HG03558 (cell line): ENCODE data around the gene AP3M1.
"Not testable (repeated sequence)": the region's sequence is repeated elsewhere in the genome, so short reads cannot be mapped to it uniquely, and the experiment has no call there.

Experiments
- ATAC-seq: cut with Tn5 transposase; IDR thresholded peaks from one replicate; pipeline ENCODE4 v1.9.1; 2021; ENCODE audit warnings: moderate number of reproducible peaks; ENCODE audit not compliant: unreplicated experiment; ENCODE audit errors: extremely low read depth

AP3M1 gene

GRCh38 chr10:74164716-74165529 lies 14.3 kb upstream of the AP3M1 start:
- ATAC-seq = no peak

- ATAC-seq = no peak
Observed at GRCh38 chr10:74163319-74164068, 12.9 kb upstream of the AP3M1 start.

DNA sequence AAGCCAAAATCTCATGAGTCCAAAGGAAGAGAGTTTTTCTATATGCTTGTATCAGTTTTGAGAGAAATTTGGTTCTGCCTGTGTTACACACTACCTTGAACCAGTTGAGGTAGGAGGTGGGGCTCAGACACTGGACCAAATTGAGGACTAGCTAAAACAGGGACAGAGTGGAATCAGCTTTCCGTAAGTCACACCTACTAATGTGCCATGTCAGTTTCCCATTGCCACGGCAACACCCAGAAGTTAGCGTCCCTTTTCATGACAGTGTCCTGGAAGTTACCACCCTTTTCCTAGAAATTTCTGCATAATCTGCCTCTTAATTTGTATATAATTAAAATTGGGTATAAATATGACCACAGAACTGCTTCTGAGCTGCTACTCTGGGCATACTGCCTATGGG lies 9.4 kb upstream of the AP3M1 start:
- no peak for ATAC-seq

DNA sequence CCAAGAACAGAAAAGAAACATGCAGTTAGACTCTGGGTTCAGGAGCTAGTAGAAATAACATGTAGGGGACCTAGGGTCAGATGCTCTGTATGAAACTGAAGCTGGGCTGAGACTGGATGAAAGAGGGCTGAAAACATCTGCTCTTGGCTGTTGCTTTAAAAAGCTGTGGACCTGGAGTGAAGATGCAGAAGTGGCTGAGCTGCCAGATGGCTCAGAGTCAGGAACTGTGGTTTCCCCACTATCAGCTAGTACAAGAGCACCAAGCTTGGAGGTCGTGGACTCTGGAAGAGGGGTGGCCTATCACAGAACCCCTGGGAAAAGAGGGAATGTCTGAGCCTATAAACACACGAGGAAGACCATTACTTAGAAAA lies 6.3 kb upstream of the AP3M1 start:
- ATAC-seq = no peak

DNA sequence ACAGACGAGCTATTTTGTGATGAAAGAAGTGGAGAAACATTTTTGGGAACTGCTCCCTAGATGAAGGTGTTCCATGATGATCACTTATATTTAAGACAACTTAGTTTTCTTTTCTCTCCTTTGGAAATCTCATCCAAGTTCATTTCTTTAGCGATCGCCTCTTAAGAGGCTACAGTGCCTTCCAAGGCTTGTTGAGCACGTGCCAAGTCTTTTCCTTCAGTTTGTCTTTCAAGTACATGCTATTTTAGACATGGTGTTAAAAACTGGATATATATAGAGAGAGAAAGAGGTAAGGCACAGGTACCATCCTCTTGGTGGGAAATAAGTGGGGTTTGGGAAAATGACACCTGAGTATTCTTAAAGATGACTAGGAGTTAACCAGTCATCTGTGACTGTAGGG lies 3.0 kb upstream of the AP3M1 start:
- ATAC-seq = no peak

DNA sequence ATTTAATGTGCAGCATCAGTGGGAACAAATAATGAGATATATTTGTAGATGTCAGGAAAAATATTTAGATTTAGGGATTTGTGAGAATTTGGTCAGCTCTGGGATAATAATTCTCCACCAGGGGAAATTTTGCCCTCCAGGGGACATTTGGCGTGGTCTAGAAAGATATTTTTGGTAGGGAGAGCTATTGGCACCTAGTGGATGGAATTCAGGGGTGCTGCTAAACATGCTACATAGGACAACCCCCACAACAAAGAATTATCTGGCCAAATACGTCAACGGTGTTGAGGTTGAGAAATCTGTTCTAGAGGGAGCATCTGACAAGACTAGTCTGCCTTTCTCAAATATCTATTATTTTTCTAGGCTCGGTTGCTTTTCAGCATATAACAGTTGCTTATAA lies 2.5 kb upstream of the AP3M1 start:
- ATAC-seq = no peak

GRCh38 chr10:74151879-74152722 lies 1.5 kb upstream of the AP3M1 start:
- ATAC-seq = no peak

GRCh38 chr10:74150990-74151878 lies 606 bp upstream of the AP3M1 start, which contains the start of gene ADK:
Gene ADK (plus strand): TSS chr10:74151221. CDS start chr10:74151279, 58 bp downstream.
- peak; percentile 60 for ATAC-seq

DNA sequence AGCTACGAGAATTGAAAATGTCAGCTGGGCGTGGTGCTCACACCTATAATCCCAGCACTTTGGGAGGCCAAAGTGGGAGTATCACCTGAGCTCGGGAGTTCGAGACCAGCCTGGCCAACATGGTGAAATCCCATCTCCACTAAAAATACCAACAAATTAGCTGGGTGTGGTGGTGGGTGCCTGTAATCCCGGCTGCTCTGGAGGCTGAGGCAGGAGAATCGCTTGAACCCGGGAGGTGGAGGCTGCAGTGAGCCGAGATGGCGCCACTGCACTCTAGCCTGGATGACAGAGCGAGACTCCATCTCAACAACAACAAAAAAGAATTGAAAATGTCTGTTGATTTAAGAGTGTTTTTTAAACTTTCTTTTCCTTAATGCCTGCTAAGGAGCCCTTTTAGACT lies 3.6 kb downstream of the AP3M1 start:
- not testable (repeated sequence) for ATAC-seq

DNA sequence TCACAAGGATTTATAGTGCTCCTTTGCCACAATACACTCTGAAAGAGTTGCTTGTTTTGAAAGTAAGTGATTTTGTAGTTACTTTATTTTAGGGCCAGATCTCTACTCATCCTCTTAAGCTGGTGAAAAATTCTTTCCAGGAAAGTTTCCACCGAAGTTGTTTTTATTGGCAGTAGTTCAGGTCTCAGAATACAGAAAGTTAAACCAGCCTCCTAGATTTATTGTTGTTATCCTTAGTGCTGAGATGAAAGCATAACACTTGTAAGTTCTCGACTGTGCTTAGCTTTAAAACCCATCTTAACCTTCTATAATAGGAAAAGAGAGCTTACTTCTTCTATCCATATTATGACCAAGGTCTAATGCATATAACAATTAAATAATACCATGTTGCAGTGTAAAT lies 5.5 kb downstream of the AP3M1 start:
- ATAC-seq = no peak

DNA sequence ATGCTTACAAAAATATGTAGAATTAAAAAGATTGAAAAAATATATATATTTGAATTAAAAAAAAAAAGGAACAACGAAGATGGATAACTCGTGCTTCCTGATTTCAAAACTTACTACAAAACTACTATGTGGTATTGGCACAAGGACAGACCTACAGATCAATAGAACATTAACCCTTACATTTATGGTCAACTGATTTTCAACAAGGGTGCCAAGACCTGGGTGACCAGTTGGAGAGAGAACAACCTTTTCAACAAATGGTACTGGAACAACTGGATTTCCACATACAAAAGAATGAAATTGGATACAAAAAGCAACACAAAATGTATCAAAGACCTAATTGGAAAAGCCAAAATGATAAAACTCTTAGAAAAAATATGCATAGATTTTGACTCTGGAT lies 10.1 kb downstream of the AP3M1 start:
- no peak for ATAC-seq

DNA sequence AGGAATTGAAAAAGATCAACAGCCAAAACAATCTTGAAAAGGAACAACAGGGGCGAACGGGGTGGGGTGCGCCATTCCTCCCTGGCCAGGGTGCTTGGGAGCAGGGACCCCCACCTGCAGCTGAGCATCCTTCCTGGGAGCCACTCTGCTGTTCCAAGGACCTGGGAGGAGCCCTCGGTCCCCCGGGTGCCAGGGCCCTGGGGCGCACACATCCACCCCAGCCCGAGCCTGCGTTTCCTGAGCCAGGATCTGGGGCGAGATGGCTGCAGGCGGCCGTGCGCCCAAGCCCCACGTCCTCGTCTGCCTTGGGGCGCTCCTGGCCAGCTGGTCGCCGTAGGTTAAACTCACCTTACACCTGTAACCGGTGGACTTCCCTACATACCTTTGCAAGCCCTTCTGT lies 10.6 kb downstream of the AP3M1 start:
- ATAC-seq = no peak

- not testable (repeated sequence) for ATAC-seq
Observed at GRCh38 chr10:74138596-74138995, 12.0 kb downstream of the AP3M1 start.

DNA sequence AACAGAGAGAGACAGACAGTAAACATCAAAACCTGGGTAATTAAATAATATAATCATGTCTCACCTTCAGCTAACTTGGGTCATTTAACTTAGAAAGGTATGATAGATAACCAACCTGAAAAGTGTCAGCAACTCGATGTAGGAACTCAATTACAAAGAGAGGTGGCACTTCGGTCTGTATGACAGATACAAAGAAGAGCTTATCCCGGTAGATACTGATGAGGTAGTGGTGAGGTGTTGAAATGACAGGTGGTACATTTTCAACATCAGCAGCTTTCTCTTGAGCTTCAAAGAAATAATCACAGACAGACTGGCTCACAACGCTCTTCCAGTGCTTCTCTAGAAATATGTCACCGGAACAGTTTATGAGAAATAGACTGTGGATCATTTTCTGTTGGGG lies 12.6 kb downstream of the AP3M1 start:
- no peak for ATAC-seq

GRCh38 chr10:74135452-74135851 lies 15.2 kb downstream of the AP3M1 start:
- ATAC-seq = no peak

DNA sequence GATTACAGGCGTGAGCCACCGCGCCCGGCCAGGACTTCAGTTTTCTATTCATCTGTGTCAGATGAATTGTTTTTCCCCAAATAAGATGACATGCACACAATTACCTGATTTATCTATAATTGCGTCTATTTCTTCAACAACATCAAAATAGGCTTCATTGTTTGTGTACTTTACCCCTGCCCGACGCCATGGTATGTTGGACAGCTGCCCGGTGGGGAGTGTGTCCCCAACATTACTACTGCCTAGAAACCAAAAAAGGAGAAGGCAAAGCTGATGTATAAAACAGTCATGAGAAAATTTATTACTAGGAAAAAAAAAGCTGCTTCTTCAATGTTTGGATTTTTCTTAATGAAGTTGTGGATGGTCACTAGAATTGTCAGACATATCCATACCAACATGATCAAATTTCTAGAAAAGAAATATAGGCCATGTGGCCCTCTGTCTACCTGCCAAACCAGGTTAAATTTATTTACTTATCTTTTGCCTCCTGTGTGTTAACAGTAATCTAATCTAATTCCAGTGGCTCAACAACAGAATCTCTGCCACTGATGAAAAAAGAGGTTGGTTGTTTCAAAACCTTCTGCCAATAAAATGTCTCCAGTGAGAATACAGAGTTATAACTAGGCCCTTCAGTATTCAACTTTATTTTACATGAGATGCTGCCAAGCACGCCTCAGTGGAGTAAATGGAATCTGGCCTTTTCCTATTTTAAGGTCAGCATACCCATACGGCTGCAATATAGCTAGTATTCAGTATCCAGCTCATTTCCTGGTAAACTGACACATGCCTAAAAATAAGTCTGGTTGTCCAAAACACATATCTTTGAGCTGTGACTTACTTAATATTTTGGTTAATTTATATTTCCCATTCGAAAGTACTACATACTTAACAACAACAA lies 16.5 kb downstream of the AP3M1 start:
- ATAC-seq = no peak

DNA sequence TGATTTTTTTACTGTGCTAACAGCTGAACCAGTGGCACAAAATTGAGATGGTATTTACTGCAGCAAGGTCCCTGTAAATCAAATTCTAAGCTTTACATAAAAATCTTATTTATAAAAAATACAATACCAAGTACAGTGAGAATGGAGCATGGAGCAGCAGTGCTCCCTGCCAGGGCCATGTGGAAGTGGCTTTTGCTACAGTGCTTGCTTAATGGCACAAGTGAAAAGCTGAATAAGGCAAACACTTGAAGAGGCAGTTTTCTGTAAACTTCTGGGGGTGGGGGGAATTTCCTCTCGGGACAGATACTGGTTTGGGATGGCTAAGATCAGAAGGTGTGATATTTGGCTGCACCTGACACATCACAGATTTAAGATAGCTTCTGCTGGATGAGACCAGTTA lies 27.5 kb downstream of the AP3M1 start:
- ATAC-seq = no peak

GRCh38 chr10:74122060-74122459 lies 28.6 kb downstream of the AP3M1 start:
- ATAC-seq = no peak

- ATAC-seq = no peak
Observed at GRCh38 chr10:74121368-74121767, 29.3 kb downstream of the AP3M1 start.
